ENCODE results near the gene KLHL26. TPM values are rescaled to one million over a fixed set of nuclear protein-coding genes. Genes with fewer than 3 reads are reported as not detected.

The KLHL26 gene
- total and polyA plus RNA-seq, 4 donors = 3.7 to 22.8 (median 14.4) TPM

DNA sequence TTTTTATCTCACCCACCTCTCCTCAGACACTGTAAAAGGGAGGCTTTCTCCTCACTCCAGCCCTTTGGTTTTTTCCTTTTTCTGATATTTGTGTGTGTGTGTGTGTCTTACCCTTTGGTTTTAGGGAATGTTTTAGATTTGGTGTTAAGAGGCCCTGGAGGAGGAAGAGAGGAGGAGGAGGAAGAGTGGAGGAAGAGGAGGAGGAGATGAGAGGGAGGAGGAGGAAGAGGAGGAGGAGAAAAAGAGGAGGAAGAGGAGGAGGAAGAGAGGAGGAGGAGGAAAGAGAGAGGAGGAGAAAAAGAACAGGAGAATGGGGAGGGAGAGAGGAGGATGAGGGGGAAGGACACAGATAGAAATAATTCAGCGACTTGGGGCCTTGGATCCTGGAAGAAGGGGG, 10.5 kb downstream of the KLHL26 start:
- no peak for DNase-seq (ENCODE audit: low read depth in 4 of 6, low spot score in 6 of 6)
- 93% methylated on average over 1 of the region's 1 CpG for WGBS (ENCODE audit: insufficient coverage)
- H3K9me3 ChIP-seq (ENCODE audit: control insufficient read depth, insufficient read depth, low read length) = no peaks in the 10 kb centered on the region
- peaks cover 22% of the 10 kb centered on the region for H3K36me3 ChIP-seq (ENCODE audit: control insufficient read depth, insufficient read depth, low read length)
- H3K4me3 ChIP-seq (ENCODE audit: low read depth, low read length) = no peak overlapping the region
- H3K27me3 ChIP-seq (ENCODE audit: control insufficient read depth, insufficient read depth, low read length) = no peaks in the 10 kb centered on the region
- peaks cover 76% of the 10 kb centered on the region for H3K4me1 ChIP-seq (ENCODE audit: control insufficient read depth, insufficient read depth, low read length)
- H3K27ac ChIP-seq (ENCODE audit: low read depth, low read length) = peak overlapping the region; percentile 59

DNA sequence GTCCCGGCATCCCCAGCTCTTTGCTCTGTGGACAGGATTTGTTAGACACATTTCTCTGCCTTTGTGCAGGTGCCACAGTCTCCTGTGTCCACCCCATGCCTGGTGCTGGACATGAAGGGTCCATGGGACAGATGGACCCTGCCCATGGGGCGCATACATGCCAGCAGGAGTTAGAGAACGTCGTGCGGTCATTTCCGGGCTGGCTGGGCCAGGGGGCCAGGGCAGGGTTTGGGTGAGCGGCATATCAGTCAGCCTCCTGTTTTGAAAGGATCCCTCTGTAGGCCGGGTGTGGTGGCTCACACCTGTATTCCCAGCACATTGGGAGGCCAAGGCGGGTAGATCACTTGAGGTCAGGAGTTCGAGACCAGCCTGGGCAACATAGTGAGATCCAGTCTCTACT, 11.0 kb downstream of the KLHL26 start:
- 94% methylated on average over 10 of the region's 10 CpGs for WGBS (ENCODE audit: insufficient coverage)
- peaks cover 76% of the 10 kb centered on the region for H3K4me1 ChIP-seq (ENCODE audit: control insufficient read depth, insufficient read depth, low read length)
- H3K36me3 ChIP-seq (ENCODE audit: control insufficient read depth, insufficient read depth, low read length) = peaks cover 25% of the 10 kb centered on the region
- H3K27ac ChIP-seq (ENCODE audit: low read depth, low read length) = no peak overlapping the region
- no peak for DNase-seq (ENCODE audit: low read depth in 4 of 6, low spot score in 6 of 6)
- H3K27me3 ChIP-seq (ENCODE audit: control insufficient read depth, insufficient read depth, low read length) = no peaks in the 10 kb centered on the region
- H3K9me3 ChIP-seq (ENCODE audit: control insufficient read depth, insufficient read depth, low read length) = no peaks in the 10 kb centered on the region
- no peak overlapping the region for H3K4me3 ChIP-seq (ENCODE audit: low read depth, low read length)

DNA sequence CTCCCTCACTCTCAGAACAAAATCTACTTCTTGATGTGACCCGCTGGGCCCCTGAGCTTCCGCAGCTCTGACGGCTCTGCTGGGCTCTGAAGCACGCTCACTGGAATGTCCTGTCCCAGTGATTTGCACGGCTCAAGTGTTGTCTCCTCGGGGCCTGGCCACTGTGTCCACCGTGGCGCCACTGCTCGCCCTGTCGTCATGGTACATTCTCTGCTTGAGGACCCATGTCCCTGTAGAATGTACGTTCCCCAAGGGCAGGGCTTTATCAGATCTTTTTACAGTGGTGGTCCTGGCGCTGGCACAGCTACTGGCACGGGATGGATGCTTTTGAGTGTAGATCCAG, 12.1 kb downstream of the KLHL26 start:
- WGBS (ENCODE audit: insufficient coverage) = 40% methylated on average over 13 of the region's 13 CpGs
- Histone ChIP-seq H3K4me1 (ENCODE audit: control insufficient read depth, insufficient read depth, low read length) (peaks cover 76% of the 10 kb centered on the region), H3K27ac (ENCODE audit: low read depth, low read length) (peak overlapping the region; percentile 90), H3K4me3 (ENCODE audit: low read depth, low read length) (no peak overlapping the region), H3K27me3 (ENCODE audit: control insufficient read depth, insufficient read depth, low read length) (no peaks in the 10 kb centered on the region), H3K9me3 (ENCODE audit: control insufficient read depth, insufficient read depth, low read length) (no peaks in the 10 kb centered on the region), H3K36me3 (ENCODE audit: control insufficient read depth, insufficient read depth, low read length) (peaks cover 27% of the 10 kb centered on the region)
- DNase-seq (ENCODE audit: low read depth in 4 of 6, low spot score in 6 of 6) = no peak

DNA sequence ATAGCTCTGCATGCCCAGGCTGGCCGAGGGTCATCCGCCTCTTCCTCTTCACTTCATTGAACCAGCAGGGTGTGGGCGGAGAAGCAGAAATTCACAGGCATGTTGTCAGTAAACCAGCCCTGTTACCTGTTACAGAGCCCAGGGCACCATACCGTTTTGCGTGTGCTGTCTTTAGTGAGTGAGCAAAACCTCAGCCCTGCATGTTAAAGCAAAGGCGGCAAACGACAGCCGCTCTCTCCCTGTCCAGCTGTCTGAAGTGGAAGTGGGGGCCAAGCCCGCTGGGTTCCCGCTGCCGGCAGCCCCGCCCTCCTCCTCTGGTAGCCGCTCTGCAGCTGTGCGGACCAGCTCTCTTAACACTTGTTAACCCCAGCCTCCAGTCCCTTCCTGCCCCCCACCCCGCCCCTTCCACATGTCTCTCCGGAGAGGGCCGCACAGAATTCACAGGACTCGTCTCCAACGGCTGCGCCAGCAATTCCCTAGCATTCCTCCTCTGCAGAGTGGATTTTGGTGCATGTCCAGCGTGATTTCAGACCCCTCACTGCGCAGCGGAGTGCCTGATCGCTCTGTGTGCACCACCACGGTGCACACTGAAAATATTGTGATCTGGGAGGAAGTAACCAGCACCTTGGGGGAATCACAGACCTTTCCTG, 12.7 kb downstream of the KLHL26 start:
- 12% methylated on average over 22 of the region's 25 CpGs for WGBS (ENCODE audit: insufficient coverage)
- H3K36me3 ChIP-seq (ENCODE audit: control insufficient read depth, insufficient read depth, low read length) = peaks cover 30% of the 10 kb centered on the region
- H3K9me3 ChIP-seq (ENCODE audit: control insufficient read depth, insufficient read depth, low read length) = no peaks in the 10 kb centered on the region
- no peak overlapping the region for H3K4me3 ChIP-seq (ENCODE audit: low read depth, low read length)
- no peaks in the 10 kb centered on the region for H3K27me3 ChIP-seq (ENCODE audit: control insufficient read depth, insufficient read depth, low read length)
- peak overlapping the region; percentile 90 for H3K27ac ChIP-seq (ENCODE audit: low read depth, low read length)
- DNase-seq (ENCODE audit: low read depth in 4 of 6, low spot score in 6 of 6) = peak in 2 of 6 donors; percentile 51 to 85
- H3K4me1 ChIP-seq (ENCODE audit: control insufficient read depth, insufficient read depth, low read length) = peaks cover 74% of the 10 kb centered on the region

DNA sequence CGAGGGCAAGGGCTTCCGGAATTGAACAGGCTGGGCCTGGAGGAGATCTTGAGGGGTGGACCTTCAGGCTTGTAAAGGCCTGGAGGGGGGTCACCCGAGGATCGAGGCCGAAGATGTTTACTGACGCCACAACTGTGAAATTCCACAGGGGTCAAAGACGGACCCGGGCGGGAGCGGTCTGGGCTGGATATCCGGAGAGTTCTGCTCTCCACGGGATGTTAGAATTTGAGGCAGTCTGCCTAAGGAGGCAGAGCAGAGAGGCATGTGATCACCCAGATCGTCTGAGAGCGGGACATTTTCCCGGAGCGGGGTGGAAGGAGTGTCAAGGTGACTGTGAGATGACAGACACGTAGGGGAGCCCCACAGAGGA, 13.2 kb downstream of the KLHL26 start:
- 40% methylated on average over 13 of the region's 17 CpGs for WGBS (ENCODE audit: insufficient coverage)
- peak in 1 of 6 donors; percentile 75 for DNase-seq (ENCODE audit: low read depth in 4 of 6, low spot score in 6 of 6)
- no peaks in the 10 kb centered on the region for H3K9me3 ChIP-seq (ENCODE audit: control insufficient read depth, insufficient read depth, low read length)
- H3K4me1 ChIP-seq (ENCODE audit: control insufficient read depth, insufficient read depth, low read length) = peaks cover 71% of the 10 kb centered on the region
- H3K27ac ChIP-seq (ENCODE audit: low read depth, low read length) = peak overlapping the region; percentile 90
- no peaks in the 10 kb centered on the region for H3K27me3 ChIP-seq (ENCODE audit: control insufficient read depth, insufficient read depth, low read length)
- H3K4me3 ChIP-seq (ENCODE audit: low read depth, low read length) = no peak overlapping the region
- H3K36me3 ChIP-seq (ENCODE audit: control insufficient read depth, insufficient read depth, low read length) = peaks cover 35% of the 10 kb centered on the region

DNA sequence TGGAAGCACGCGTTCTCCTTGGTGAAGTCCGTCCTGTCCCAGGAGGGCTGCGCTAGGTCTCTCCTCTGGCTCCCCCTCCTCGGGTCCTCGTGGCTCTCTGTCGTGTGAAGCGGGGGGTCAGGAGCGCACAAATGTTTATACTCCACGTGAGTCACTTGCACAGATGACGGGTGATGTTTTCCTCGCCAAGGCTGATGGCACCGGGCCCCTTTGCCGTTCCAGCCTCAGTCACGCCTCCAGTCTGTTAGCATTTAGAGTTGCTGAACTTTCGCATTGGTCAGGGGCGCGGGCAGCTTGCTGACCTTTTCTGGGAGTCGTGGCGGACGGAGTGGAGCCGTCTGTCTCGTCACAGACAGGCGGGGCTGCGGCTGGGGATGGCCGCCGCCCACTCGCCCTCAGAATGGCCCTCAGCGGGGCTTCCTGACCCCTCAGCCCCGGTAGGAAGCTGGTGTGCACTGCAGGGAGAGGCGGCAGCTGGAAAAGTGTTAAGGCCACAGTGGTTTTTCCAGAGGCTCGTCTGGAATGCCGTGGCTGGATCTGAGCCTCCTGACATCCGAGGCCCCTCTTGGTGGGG, 13.7 kb downstream of the KLHL26 start:
- Histone ChIP-seq H3K4me1 (ENCODE audit: control insufficient read depth, insufficient read depth, low read length) (peaks cover 71% of the 10 kb centered on the region), H3K9me3 (ENCODE audit: control insufficient read depth, insufficient read depth, low read length) (no peaks in the 10 kb centered on the region), H3K4me3 (ENCODE audit: low read depth, low read length) (no peak overlapping the region), H3K36me3 (ENCODE audit: control insufficient read depth, insufficient read depth, low read length) (peaks cover 40% of the 10 kb centered on the region), H3K27ac (ENCODE audit: low read depth, low read length) (peak overlapping the region; percentile 90), H3K27me3 (ENCODE audit: control insufficient read depth, insufficient read depth, low read length) (no peaks in the 10 kb centered on the region)
- DNase-seq (ENCODE audit: low read depth in 4 of 6, low spot score in 6 of 6) = peak in 1 of 6 donors; percentile 40
- WGBS (ENCODE audit: insufficient coverage) = 44% methylated on average over 34 of the region's 34 CpGs

DNA sequence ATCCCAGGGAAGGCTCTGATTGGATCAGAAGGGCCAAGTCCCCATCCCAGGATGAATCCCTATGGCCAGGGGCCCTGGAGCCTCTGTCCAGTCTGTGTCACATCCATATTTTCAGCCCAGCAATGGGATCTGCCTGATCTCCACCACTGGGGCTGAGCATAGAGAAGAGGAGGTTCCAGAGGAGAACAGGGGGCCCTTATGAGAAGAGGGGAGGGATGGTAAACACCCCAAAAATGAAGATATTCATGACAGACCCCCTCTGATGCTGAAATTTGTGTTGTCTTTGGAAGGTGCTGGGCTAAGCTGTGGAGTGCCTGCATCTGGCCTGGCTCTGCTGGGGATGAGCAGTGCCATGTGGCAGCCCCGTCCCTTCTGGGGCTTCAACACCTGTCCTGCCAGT, 14.5 kb downstream of the KLHL26 start:
- WGBS (ENCODE audit: insufficient coverage) = 75% methylated on average over 1 of the region's 1 CpG
- Histone ChIP-seq H3K4me1 (ENCODE audit: control insufficient read depth, insufficient read depth, low read length) (peaks cover 71% of the 10 kb centered on the region), H3K27ac (ENCODE audit: low read depth, low read length) (no peak overlapping the region), H3K9me3 (ENCODE audit: control insufficient read depth, insufficient read depth, low read length) (no peaks in the 10 kb centered on the region), H3K4me3 (ENCODE audit: low read depth, low read length) (no peak overlapping the region), H3K27me3 (ENCODE audit: control insufficient read depth, insufficient read depth, low read length) (no peaks in the 10 kb centered on the region), H3K36me3 (ENCODE audit: control insufficient read depth, insufficient read depth, low read length) (peaks cover 44% of the 10 kb centered on the region)
- DNase-seq (ENCODE audit: low read depth in 4 of 6, low spot score in 6 of 6) = no peak

DNA sequence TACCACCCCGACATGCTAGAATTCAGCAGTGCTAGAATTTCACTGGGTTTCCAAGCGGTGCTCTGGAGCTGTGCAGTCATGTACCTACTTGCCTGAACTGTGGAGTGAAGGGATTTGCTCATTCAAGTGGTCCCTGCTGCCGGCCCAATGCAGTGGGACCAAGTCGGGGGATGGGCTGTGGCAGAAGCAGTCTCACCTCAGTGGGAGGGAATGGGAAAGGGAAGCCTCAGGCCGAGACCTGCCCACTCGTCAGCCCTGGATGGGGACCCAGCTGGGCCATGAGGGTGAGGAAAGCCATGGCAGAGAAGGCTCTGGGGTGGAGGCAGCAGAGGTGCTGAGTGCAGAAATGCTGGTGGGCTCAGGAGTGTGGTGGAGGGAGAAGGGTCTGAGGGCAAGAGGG, 14.9 kb downstream of the KLHL26 start:
- Histone ChIP-seq H3K36me3 (ENCODE audit: control insufficient read depth, insufficient read depth, low read length) (peaks cover 44% of the 10 kb centered on the region), H3K4me3 (ENCODE audit: low read depth, low read length) (no peak overlapping the region), H3K9me3 (ENCODE audit: control insufficient read depth, insufficient read depth, low read length) (no peaks in the 10 kb centered on the region), H3K4me1 (ENCODE audit: control insufficient read depth, insufficient read depth, low read length) (peaks cover 71% of the 10 kb centered on the region), H3K27ac (ENCODE audit: low read depth, low read length) (no peak overlapping the region), H3K27me3 (ENCODE audit: control insufficient read depth, insufficient read depth, low read length) (no peaks in the 10 kb centered on the region)
- 69% methylated on average over 6 of the region's 6 CpGs for WGBS (ENCODE audit: insufficient coverage)
- no peak for DNase-seq (ENCODE audit: low read depth in 4 of 6, low spot score in 6 of 6)

DNA sequence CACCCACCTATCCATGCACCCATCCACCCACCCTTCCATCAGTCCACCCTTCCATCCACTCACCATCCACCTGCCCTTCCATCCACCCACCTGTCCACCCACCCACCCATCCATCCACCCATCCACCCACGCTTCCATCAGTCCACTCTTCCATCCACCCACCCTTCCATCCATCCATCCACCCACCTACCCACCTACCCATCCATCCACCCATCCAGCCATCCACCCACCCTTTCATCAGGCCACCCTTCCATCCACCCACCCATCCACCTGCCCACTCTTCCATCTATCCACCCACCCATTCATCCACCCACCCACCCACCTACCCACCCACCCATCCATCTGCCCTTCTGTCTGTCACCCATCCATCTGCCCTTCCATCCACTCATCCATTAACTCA, 17.0 kb downstream of the KLHL26 start:
- Histone ChIP-seq H3K4me3 (ENCODE audit: low read depth, low read length) (no peak overlapping the region), H3K36me3 (ENCODE audit: control insufficient read depth, insufficient read depth, low read length) (peaks cover 39% of the 10 kb centered on the region), H3K27me3 (ENCODE audit: control insufficient read depth, insufficient read depth, low read length) (no peaks in the 10 kb centered on the region), H3K27ac (ENCODE audit: low read depth, low read length) (no peak overlapping the region), H3K4me1 (ENCODE audit: control insufficient read depth, insufficient read depth, low read length) (peaks cover 69% of the 10 kb centered on the region), H3K9me3 (ENCODE audit: control insufficient read depth, insufficient read depth, low read length) (no peaks in the 10 kb centered on the region)
- no peak for DNase-seq (ENCODE audit: low read depth in 4 of 6, low spot score in 6 of 6)
- WGBS (ENCODE audit: insufficient coverage) = 100% methylated on average over 1 of the region's 1 CpG

DNA sequence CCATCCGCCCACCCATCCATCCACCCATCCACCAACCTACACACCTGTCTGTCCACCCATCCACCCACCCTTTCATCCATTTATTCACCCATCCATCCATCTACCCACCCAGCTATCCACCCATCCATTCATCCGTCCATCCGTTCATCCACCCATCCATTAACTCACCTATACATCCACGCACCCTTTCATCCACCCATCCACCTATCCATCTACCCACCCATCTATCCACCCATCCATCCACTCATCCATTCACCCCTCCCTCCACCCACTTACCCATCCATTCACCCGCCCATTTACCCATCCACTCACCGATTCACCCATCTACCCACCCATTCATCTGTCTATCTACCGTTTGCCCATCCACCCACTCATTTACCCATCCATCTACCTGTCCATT, 17.6 kb downstream of the KLHL26 start:
- Histone ChIP-seq H3K27me3 (ENCODE audit: control insufficient read depth, insufficient read depth, low read length) (no peaks in the 10 kb centered on the region), H3K4me1 (ENCODE audit: control insufficient read depth, insufficient read depth, low read length) (peaks cover 69% of the 10 kb centered on the region), H3K27ac (ENCODE audit: low read depth, low read length) (no peak overlapping the region), H3K36me3 (ENCODE audit: control insufficient read depth, insufficient read depth, low read length) (peaks cover 43% of the 10 kb centered on the region), H3K9me3 (ENCODE audit: control insufficient read depth, insufficient read depth, low read length) (no peaks in the 10 kb centered on the region), H3K4me3 (ENCODE audit: low read depth, low read length) (no peak overlapping the region)
- WGBS (ENCODE audit: insufficient coverage) = 96% methylated on average over 7 of the region's 7 CpGs
- DNase-seq (ENCODE audit: low read depth in 4 of 6, low spot score in 6 of 6) = no peak

All from spinal cord (tissue), 10 donors.